Heart right ventricle (tissue), 16 donors: ENCODE results near the gene CFAP157. TPM values are rescaled to one million over a fixed set of nuclear protein-coding genes. Genes with fewer than 3 reads are reported as not detected.

Experiments used
- ATAC-seq, 8 donors: fragments of 200-7000 bp; cut with Tn5 transposase; one replicate each; pipeline ENCODE4 v1.9.1; 2020; ENCODE audit warnings: mild to moderate bottlenecking in 8 of 8, moderate library complexity in 8 of 8, moderate number of reproducible peaks in 1 of 8
- DNase-seq, 2 donors: peaks; one replicate each; pipeline ENCODE4 v3.0.0-alpha.2; 2020
- H3K27ac ChIP-seq, 10 donors: fragments of 200-600 bp; sonication (generic) in 2 of 10; one replicate each; pipeline versions ENCODE4 v1.5.0 to v1.8.0; 2020 to 2022; ENCODE audit warnings: mild to moderate bottlenecking in 3 of 10
- H3K27me3 ChIP-seq, 7 donors: fragments of 200-600 bp; one replicate each; pipeline ENCODE4 v1.8.0; 2021 to 2022; ENCODE audit warnings: mild to moderate bottlenecking in 2 of 7
- H3K36me3 ChIP-seq, 9 donors: fragments of 200-600 bp; sonication (generic) in 1 of 9; one replicate each; pipeline versions ENCODE4 v1.5.0 to v1.8.0; 2020 to 2022; ENCODE audit warnings: mild to moderate bottlenecking in 2 of 9
- H3K4me1 ChIP-seq, 9 donors: fragments of 200-600 bp; sonication (generic) in 1 of 9; one replicate each; pipeline versions ENCODE4 v1.5.0 to v1.8.0; 2020 to 2022; ENCODE audit warnings: mild to moderate bottlenecking in 4 of 9
- H3K4me3 ChIP-seq, 10 donors: fragments of 200-600 bp; sonication (generic) in 2 of 10; one replicate each; pipeline versions ENCODE4 v1.5.0 to v1.8.0; 2020 to 2022; ENCODE audit warnings: mild to moderate bottlenecking in 7 of 10, moderate library complexity in 2 of 10
- H3K9me3 ChIP-seq, 11 donors: fragments of 200-600 bp in 10 of 11; sonication (generic) in 2 of 11; one replicate each; pipeline versions ENCODE4 v1.5.0 to v1.8.0; 2013 to 2022; ENCODE audit warnings: mild to moderate bottlenecking in 2 of 11, control low read depth in 1 of 11, moderate library complexity in 1 of 11
- WGBS, 2 donors: extraction: QIAGEN DNeasy Blood & Tissue Kit; methylation state at CpG; one replicate each; pipeline ENCODE4 v1.1.7; 2013; ENCODE audit warnings: inconsistent platforms in 1 of 2; 5-methylcytosine and 5-hydroxymethylcytosine counted together
- intact Hi-C, 10 donors: fragments of 100-400 bp; cut with DNase I; formaldehyde crosslinking; loops; one replicate each; pipeline versions ENCODE4 v1.11.1 to v1.14.2; 2022
- polyA plus RNA-seq, 2 donors: library from polyadenylated mRNA; stranded (reverse); fragments of 200-250 nt; gene quantifications; one replicate each; pipeline ENCODE4 v1.2.3, GENCODE V29; 2013
- total RNA-seq, 10 donors: library from RNA; stranded (reverse); fragmentation: NEBNext Ultra II Directional in 3 of 10; extraction: Animal tissue kit (Norgen Biotek cat#: 25700) in 3 of 10; gene quantifications; one replicate each; pipeline versions ENCODE4 v1.2.1 to v1.2.4, GENCODE V29; 2021 to 2023
- TF ChIP-seq, protein P1 (sequence below), 9 donors: fragments of 200-600 bp; sonication (generic) in 2 of 9; IDR thresholded peaks; one replicate each; pipeline versions ENCODE4 v1.5.0 to v1.8.0; 2021 to 2022; ENCODE audit warnings: antibody characterized with exemption in 9 of 9, mild to moderate bottlenecking in 5 of 9, moderate library complexity in 1 of 9
- donor health status: Arrhythmogenic right ventricular cardiomyopathy.
- donor health status: ischemic (EF 13 %, LVEDD 7.1; RV severe dilation, severe dysfunction).
- donor health status: healthy with polysubstance abuse.
- donor health status: DM: no; HTN: yes; CAD: no.
- donor health status: DM: no; HTN: no; CAD: no.
- donor health status: ischemic (EF 25% LVEDD 6.9; RV normal size, moderate dysfunction).
- donor health status: ischemic (EF 25% LVEDD 5.7; RV mildly dilated, moderate dysfunction).
- donor health status: healthy.
- donor health status: DM: yes; HTN: yes; CAD: no.
- donor health status: Ischemic cardiomyopathy.
- donor health status: ischemic (EF 35%, LVEDD 5.7; RV mildly dilated, moderate dysfunction).
- donor health status: nonischemic (EF 11% LVEDD 7.7; RV severe dilation, severe dysfunction).
- donor health status: DM: yes; HTN: yes; CAD: no.
- donor health status: PGD.
- donor health status: ischemic (EF 29% LVEDD 5.4; RV normal size, mild dysfunction).
- donor health status: nonischemic (EF 23%, LVEDD 6.1; RV moderate dilation, normal function).

Gene CFAP157
- total and polyA plus RNA-seq, 12 donors, result 0.10 to 0.19 (median 0.14) TPM; not detected in 8

DNA sequence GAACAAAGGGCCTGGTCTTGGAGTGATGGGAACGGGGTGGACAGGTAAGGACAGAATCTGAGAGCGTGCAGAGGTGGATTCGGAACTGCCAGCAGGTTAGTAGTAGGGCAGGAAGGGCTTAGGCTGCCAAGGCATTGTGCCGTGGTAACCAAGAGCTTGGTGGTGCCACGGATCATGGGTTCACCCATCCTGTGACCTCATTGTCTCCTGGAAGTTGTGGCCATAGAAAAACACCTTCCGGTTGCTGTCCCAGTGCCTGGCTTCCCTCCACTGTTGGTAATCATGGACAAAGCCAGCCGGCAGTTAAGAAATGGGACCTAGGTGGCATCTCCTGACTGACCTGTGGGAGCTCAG is 42.5 kb upstream of the CFAP157 start:
- TF ChIP-seq, protein P1, sequence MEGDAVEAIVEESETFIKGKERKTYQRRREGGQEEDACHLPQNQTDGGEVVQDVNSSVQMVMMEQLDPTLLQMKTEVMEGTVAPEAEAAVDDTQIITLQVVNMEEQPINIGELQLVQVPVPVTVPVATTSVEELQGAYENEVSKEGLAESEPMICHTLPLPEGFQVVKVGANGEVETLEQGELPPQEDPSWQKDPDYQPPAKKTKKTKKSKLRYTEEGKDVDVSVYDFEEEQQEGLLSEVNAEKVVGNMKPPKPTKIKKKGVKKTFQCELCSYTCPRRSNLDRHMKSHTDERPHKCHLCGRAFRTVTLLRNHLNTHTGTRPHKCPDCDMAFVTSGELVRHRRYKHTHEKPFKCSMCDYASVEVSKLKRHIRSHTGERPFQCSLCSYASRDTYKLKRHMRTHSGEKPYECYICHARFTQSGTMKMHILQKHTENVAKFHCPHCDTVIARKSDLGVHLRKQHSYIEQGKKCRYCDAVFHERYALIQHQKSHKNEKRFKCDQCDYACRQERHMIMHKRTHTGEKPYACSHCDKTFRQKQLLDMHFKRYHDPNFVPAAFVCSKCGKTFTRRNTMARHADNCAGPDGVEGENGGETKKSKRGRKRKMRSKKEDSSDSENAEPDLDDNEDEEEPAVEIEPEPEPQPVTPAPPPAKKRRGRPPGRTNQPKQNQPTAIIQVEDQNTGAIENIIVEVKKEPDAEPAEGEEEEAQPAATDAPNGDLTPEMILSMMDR (IDR thresholded peaks at IDR 0.05), result no peak
- H3K9me3 ChIP-seq, result no peaks in the 10 kb centered on the region
- no peak overlapping the region for H3K4me3 ChIP-seq
- no peaks in the 10 kb centered on the region for H3K27me3 ChIP-seq
- peaks cover 0 to 100% (median 45%) of the 10 kb centered on the region in 9 donors for H3K36me3 ChIP-seq
- H3K27ac ChIP-seq, result peak overlapping the region in 4 of 10 donors; percentile 6 to 60 (median 14)
- H3K4me1 ChIP-seq, result peaks cover 0 to 16% (median 0%) of the 10 kb centered on the region in 9 donors
- DNase-seq (no peak), ATAC-seq (peak in 2 of 8 donors; percentile 7 to 41)
- intact Hi-C loops, result loop anchor here in 1 of 10 donors (10.0 kb wide), 1 partner anchor 50 kb away; the partner anchor contains the start of gene STXBP1
- 91 to 94% methylated on average over 7 of the region's 7 CpGs for WGBS, 2 donors

DNA sequence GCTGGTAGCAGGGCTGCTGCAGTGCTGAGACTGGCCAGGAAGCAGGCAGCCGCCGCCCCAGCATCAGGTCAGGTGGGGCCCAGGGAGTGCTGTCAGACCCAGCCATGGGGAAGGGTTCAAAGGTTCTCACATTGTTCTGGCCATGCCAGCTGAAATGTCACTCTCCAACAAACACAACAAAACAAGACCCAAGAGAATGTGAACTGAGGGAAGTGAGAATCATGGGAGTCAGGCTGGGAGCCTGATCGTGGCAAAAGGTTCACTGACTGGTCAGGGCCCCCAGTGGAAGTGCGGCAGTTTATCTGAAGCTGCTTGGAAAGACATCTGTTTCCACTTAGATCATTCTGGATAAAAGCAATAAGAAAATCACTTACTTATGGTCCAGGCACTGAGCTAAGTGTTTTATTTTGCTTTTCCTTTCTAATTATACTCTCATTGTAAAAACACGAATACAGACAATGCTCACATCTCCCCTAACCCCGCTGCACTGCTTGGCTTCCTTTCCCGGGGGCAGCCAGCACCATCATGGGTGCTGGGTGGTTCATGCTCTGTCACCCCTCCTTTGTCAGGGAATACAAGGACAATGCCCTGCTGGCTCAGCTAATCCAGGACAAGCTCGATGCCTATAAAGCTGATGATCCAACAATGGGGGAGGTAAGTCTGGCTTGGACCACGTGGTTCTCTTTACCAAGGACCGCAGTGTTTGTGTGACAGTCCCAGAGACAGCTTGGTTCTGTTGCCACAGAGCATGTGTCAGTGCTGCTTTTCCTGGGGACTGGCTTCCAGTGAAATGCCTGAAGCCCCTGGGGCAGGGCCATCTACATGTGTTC is 41.9 kb upstream of the CFAP157 start:
- Histone ChIP-seq H3K27ac (peak overlapping the region in 4 of 10 donors; percentile 6 to 60 (median 14)), H3K4me3 (no peak overlapping the region), H3K4me1 (peaks cover 0 to 16% (median 0%) of the 10 kb centered on the region in 9 donors), H3K9me3 (no peaks in the 10 kb centered on the region), H3K27me3 (no peaks in the 10 kb centered on the region), H3K36me3 (peaks cover 0 to 100% (median 40%) of the 10 kb centered on the region in 9 donors)
- intact Hi-C loops, result loop anchor here in 1 of 10 donors (10.0 kb wide), 1 partner anchor 50 kb away; the partner anchor contains the start of gene STXBP1
- no peak for DNase-seq
- TF ChIP-seq, protein P1 (IDR thresholded peaks at IDR 0.05), result no peak
- WGBS, 2 donors, result 70 to 76% methylated on average over 10 of the region's 10 CpGs
- peak in 7 of 8 donors; percentile 19 to 70 (median 47) for ATAC-seq

- Histone ChIP-seq H3K4me3 (no peak overlapping the region), H3K9me3 (no peaks in the 10 kb centered on the region), H3K27ac (no peak overlapping the region), H3K27me3 (no peaks in the 10 kb centered on the region), H3K4me1 (peaks cover 0 to 16% (median 0%) of the 10 kb centered on the region in 9 donors), H3K36me3 (peaks cover 0 to 100% (median 39%) of the 10 kb centered on the region in 9 donors)
- intact Hi-C loops, result loop anchor here in 1 of 10 donors (10.0 kb wide), 1 partner anchor 52 kb away; the partner anchor contains the start of gene STXBP1
- TF ChIP-seq, protein P1 (IDR thresholded peaks at IDR 0.05), result no peak
- DNase-seq, result no peak
- 73 to 86% methylated on average over 3 of the region's 3 CpGs for WGBS, 2 donors
- no peak for ATAC-seq
Measured at GRCh38 chr9:127667127-127667844, 39.5 kb upstream of the CFAP157 start.

GRCh38 chr9:127667906-127668305 is 38.9 kb upstream of the CFAP157 start:
- no peak overlapping the region for H3K4me3 ChIP-seq
- 92 to 93% methylated on average over 18 of the region's 18 CpGs for WGBS, 2 donors
- TF ChIP-seq, protein P1 (IDR thresholded peaks at IDR 0.05), result no peak
- no peak overlapping the region for H3K27ac ChIP-seq
- ATAC-seq (no peak), DNase-seq (no peak)
- H3K27me3 ChIP-seq, result no peaks in the 10 kb centered on the region
- intact Hi-C loops, result loop anchor here in 1 of 10 donors (10.0 kb wide), 1 partner anchor 53 kb away; the partner anchor contains the start of gene STXBP1
- H3K9me3 ChIP-seq, result no peaks in the 10 kb centered on the region
- peaks cover 0 to 100% (median 45%) of the 10 kb centered on the region in 9 donors for H3K36me3 ChIP-seq
- peaks cover 0 to 16% (median 0%) of the 10 kb centered on the region in 9 donors for H3K4me1 ChIP-seq
